ENCODE results near the gene CEP112. TPM values are rescaled to one million over a fixed set of nuclear protein-coding genes. Genes with fewer than 3 reads are reported as not detected.

The CEP112 gene
- total and polyA plus RNA-seq, 7 donors: 4.5 to 19.4 (median 9.7) TPM

GRCh38 chr17:65638221-65638975 is 553.5 kb downstream of the CEP112 start:
- Histone ChIP-seq H3K4me1 (no peaks in the 10 kb centered on the region), H3K9me3 (no peaks in the 10 kb centered on the region), H3K36me3 (ENCODE audit: insufficient read depth in 1 of 2, low read depth in 1 of 2) (no peaks in the 10 kb centered on the region), H3K27ac (no peak overlapping the region), H3K27me3 (ENCODE audit: insufficient read depth in 3 of 3, low read length in 2 of 3) (no peaks in the 10 kb centered on the region), H3K4me3 (no peak overlapping the region)
- ATAC-seq (no peak), DNase-seq (no peak)
- TF ChIP-seq CTCF (IDR thresholded peaks at IDR 0.05): no peak
- WGBS, 3 donors: 50 to 62% (median 57%) methylated on average over 9 of the region's 9 CpGs
- intact Hi-C loops (cut with DNase I): no loop called here

- WGBS, 3 donors: 86 to 91% (median 88%) methylated on average over 3 of the region's 3 CpGs
- H3K27ac ChIP-seq: no peak overlapping the region
Measured at GRCh38 chr17:65637786-65638185, 554.1 kb downstream of the CEP112 start.

GRCh38 chr17:65634533-65634932 is 557.4 kb downstream of the CEP112 start:
- no peaks in the 10 kb centered on the region for H3K27me3 ChIP-seq (ENCODE audit: insufficient read depth in 3 of 3, low read length in 2 of 3)
- DNase-seq (no peak), ATAC-seq (no peak)
- no peaks in the 10 kb centered on the region for H3K4me1 ChIP-seq
- H3K9me3 ChIP-seq: no peaks in the 10 kb centered on the region
- no peak overlapping the region for H3K4me3 ChIP-seq
- H3K36me3 ChIP-seq (ENCODE audit: insufficient read depth in 1 of 2, low read depth in 1 of 2): no peaks in the 10 kb centered on the region
- no peak for TF ChIP-seq CTCF (IDR thresholded peaks at IDR 0.05)
- intact Hi-C loops (cut with DNase I): no loop called here
- H3K27ac ChIP-seq: no peak overlapping the region
- 64 to 77% (median 73%) methylated on average over 3 of the region's 3 CpGs for WGBS, 3 donors

More at GRCh38 chr17:65637786-65638185, 554.1 kb downstream of the CEP112 start:
- DNase-seq (no peak), ATAC-seq (no peak)
- TF ChIP-seq CTCF (IDR thresholded peaks at IDR 0.05): no peak
- Histone ChIP-seq H3K36me3 (ENCODE audit: insufficient read depth in 1 of 2, low read depth in 1 of 2) (no peaks in the 10 kb centered on the region), H3K27me3 (ENCODE audit: insufficient read depth in 3 of 3, low read length in 2 of 3) (no peaks in the 10 kb centered on the region), H3K9me3 (no peaks in the 10 kb centered on the region), H3K4me1 (no peaks in the 10 kb centered on the region), H3K4me3 (no peak overlapping the region)
- intact Hi-C loops (cut with DNase I): no loop called here

- no peak for ATAC-seq
- intact Hi-C loops (cut with DNase I): no loop called here
- no peak for TF ChIP-seq CTCF (IDR thresholded peaks at IDR 0.05)
- no peaks in the 10 kb centered on the region for H3K9me3 ChIP-seq
- no peak overlapping the region for H3K4me3 ChIP-seq
- no peaks in the 10 kb centered on the region for H3K27me3 ChIP-seq (ENCODE audit: insufficient read depth in 3 of 3, low read length in 2 of 3)
- no peak for DNase-seq
- no peaks in the 10 kb centered on the region for H3K4me1 ChIP-seq
- no peak overlapping the region for H3K27ac ChIP-seq
- H3K36me3 ChIP-seq (ENCODE audit: insufficient read depth in 1 of 2, low read depth in 1 of 2): no peaks in the 10 kb centered on the region
Measured at GRCh38 chr17:65633988-65634387, 557.9 kb downstream of the CEP112 start.
